Measurements from ENCODE around the gene DSCAM. TPM values are rescaled to one million over a fixed set of nuclear protein-coding genes. Genes with fewer than 3 reads are reported as not detected.

Gene DSCAM
- total RNA-seq, 1 donor from 2014 or later: 4.4 TPM

- Mint-ChIP-seq H3K9me3 (ENCODE audit: unreplicated experiment) (no peaks in the 10 kb centered on the region), H3K4me1 (ENCODE audit: low read depth, unreplicated experiment) (no peaks in the 10 kb centered on the region), H3K27me3 (ENCODE audit: unreplicated experiment) (no peaks in the 10 kb centered on the region), H3K36me3 (ENCODE audit: unreplicated experiment) (no peaks in the 10 kb centered on the region), H3K4me3 (ENCODE audit: unreplicated experiment) (no peak overlapping the region), H3K27ac (ENCODE audit: unreplicated experiment) (no peak overlapping the region)
- DNase-seq: peak; percentile 27
- TF ChIP-seq CTCF (IDR thresholded peaks at IDR 0.05; ENCODE audit: partially characterized antibody, unreplicated experiment): peak; percentile 86
Measured at GRCh38 chr21:40512590-40512989, 334.4 kb downstream of the DSCAM start.

GRCh38 chr21:40507978-40508377 lies 339.0 kb downstream of the DSCAM start:
- no peaks in the 10 kb centered on the region for H3K27me3 Mint-ChIP-seq (ENCODE audit: unreplicated experiment)
- H3K4me1 Mint-ChIP-seq (ENCODE audit: low read depth, unreplicated experiment): peaks cover 12% of the 10 kb centered on the region
- no peak for DNase-seq
- no peaks in the 10 kb centered on the region for H3K9me3 Mint-ChIP-seq (ENCODE audit: unreplicated experiment)
- H3K4me3 Mint-ChIP-seq (ENCODE audit: unreplicated experiment): no peak overlapping the region
- no peaks in the 10 kb centered on the region for H3K36me3 Mint-ChIP-seq (ENCODE audit: unreplicated experiment)
- TF ChIP-seq CTCF (IDR thresholded peaks at IDR 0.05; ENCODE audit: partially characterized antibody, unreplicated experiment): no peak
- H3K27ac Mint-ChIP-seq (ENCODE audit: unreplicated experiment): no peak overlapping the region

- H3K4me3 Mint-ChIP-seq (ENCODE audit: unreplicated experiment): no peak overlapping the region
- no peaks in the 10 kb centered on the region for H3K9me3 Mint-ChIP-seq (ENCODE audit: unreplicated experiment)
- no peak overlapping the region for H3K27ac Mint-ChIP-seq (ENCODE audit: unreplicated experiment)
- no peaks in the 10 kb centered on the region for H3K27me3 Mint-ChIP-seq (ENCODE audit: unreplicated experiment)
- no peak for TF ChIP-seq CTCF (IDR thresholded peaks at IDR 0.05; ENCODE audit: partially characterized antibody, unreplicated experiment)
- H3K4me1 Mint-ChIP-seq (ENCODE audit: low read depth, unreplicated experiment): peaks cover 12% of the 10 kb centered on the region
- no peak for DNase-seq
- H3K36me3 Mint-ChIP-seq (ENCODE audit: unreplicated experiment): no peaks in the 10 kb centered on the region
Measured at GRCh38 chr21:40505681-40506080, 341.3 kb downstream of the DSCAM start.

GRCh38 chr21:40505244-40505643 lies 341.7 kb downstream of the DSCAM start:
- no peak for TF ChIP-seq CTCF (IDR thresholded peaks at IDR 0.05; ENCODE audit: partially characterized antibody, unreplicated experiment)
- H3K27me3 Mint-ChIP-seq (ENCODE audit: unreplicated experiment): no peaks in the 10 kb centered on the region
- peaks cover 12% of the 10 kb centered on the region for H3K4me1 Mint-ChIP-seq (ENCODE audit: low read depth, unreplicated experiment)
- no peak overlapping the region for H3K4me3 Mint-ChIP-seq (ENCODE audit: unreplicated experiment)
- H3K9me3 Mint-ChIP-seq (ENCODE audit: unreplicated experiment): no peaks in the 10 kb centered on the region
- H3K36me3 Mint-ChIP-seq (ENCODE audit: unreplicated experiment): no peaks in the 10 kb centered on the region
- no peak overlapping the region for H3K27ac Mint-ChIP-seq (ENCODE audit: unreplicated experiment)
- DNase-seq: no peak

- no peak overlapping the region for H3K27ac Mint-ChIP-seq (ENCODE audit: unreplicated experiment)
- H3K4me1 Mint-ChIP-seq (ENCODE audit: low read depth, unreplicated experiment): peaks cover 12% of the 10 kb centered on the region
- TF ChIP-seq CTCF (IDR thresholded peaks at IDR 0.05; ENCODE audit: partially characterized antibody, unreplicated experiment): no peak
- H3K36me3 Mint-ChIP-seq (ENCODE audit: unreplicated experiment): no peaks in the 10 kb centered on the region
- no peaks in the 10 kb centered on the region for H3K9me3 Mint-ChIP-seq (ENCODE audit: unreplicated experiment)
- no peak for DNase-seq
- no peak overlapping the region for H3K4me3 Mint-ChIP-seq (ENCODE audit: unreplicated experiment)
- no peaks in the 10 kb centered on the region for H3K27me3 Mint-ChIP-seq (ENCODE audit: unreplicated experiment)
Measured at GRCh38 chr21:40504825-40505224, 342.1 kb downstream of the DSCAM start.
